ENCODE results near the gene NUDT4. TPM values are rescaled to one million over a fixed set of nuclear protein-coding genes. Genes with fewer than 3 reads are reported as not detected.

NUDT4 gene
- total RNA-seq, 1 experiment from 2014 or later = 51.0 TPM

DNA sequence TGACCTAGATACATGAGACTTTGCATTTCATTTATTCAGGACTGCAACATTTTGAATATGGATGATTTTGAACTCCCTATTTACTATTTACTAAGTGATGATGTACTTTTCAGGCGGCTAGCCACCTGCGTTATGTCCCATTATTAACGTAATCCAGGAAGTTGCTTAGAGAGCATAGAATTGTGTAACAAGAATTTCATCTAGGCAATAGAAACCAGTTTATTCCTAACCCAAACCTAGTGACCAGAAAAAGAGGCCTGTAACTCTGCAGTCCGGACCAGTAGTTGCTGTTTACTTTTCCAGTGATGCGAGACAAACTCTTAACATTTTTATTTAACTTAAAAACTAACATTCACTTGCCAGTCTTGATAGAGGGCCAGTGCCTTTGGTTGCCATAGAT lies 12.3 kb downstream of the NUDT4 start:
- CTCF ChIA-PET = interaction anchor here (0.7 kb wide), 1 partner anchor 684 kb away, joined by 5 read pairs; no protein-coding TSS in a partner anchor

GRCh38 chr12:93390549-93391297 lies 13.0 kb downstream of the NUDT4 start:
- peaks cover 8% of the 10 kb centered on the region; the same call in 1 of the 2 replicates for H3K4me1 ChIP-seq (replicated peaks; ENCODE audit: insufficient read depth)
- H3K79me2 ChIP-seq (ENCODE audit: low read depth) = peaks cover 78% of the 10 kb centered on the region
- peaks cover 45% of the 10 kb centered on the region for H4K20me1 ChIP-seq (ENCODE audit: insufficient read depth)
- no peaks in the 10 kb centered on the region for H3K9me2 ChIP-seq (ENCODE audit: insufficient read depth)
- no peak for DNase-seq
- TF ChIP-seq, protein P1, sequence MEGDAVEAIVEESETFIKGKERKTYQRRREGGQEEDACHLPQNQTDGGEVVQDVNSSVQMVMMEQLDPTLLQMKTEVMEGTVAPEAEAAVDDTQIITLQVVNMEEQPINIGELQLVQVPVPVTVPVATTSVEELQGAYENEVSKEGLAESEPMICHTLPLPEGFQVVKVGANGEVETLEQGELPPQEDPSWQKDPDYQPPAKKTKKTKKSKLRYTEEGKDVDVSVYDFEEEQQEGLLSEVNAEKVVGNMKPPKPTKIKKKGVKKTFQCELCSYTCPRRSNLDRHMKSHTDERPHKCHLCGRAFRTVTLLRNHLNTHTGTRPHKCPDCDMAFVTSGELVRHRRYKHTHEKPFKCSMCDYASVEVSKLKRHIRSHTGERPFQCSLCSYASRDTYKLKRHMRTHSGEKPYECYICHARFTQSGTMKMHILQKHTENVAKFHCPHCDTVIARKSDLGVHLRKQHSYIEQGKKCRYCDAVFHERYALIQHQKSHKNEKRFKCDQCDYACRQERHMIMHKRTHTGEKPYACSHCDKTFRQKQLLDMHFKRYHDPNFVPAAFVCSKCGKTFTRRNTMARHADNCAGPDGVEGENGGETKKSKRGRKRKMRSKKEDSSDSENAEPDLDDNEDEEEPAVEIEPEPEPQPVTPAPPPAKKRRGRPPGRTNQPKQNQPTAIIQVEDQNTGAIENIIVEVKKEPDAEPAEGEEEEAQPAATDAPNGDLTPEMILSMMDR (conservative IDR thresholded peaks at IDR 0.05) = no peak
- TF ChIP-seq EZH2 (IDR thresholded peaks at IDR 0.05; ENCODE audit: low read depth) = no peak
- peaks cover 26% of the 10 kb centered on the region; the same call in 1 of the 2 replicates for H3K36me3 ChIP-seq (ENCODE audit: low read depth)
- intact Hi-C loops (cut with micrococcal nuclease; ENCODE audit: unreplicated experiment) = no loop called here
- H3K27me3 ChIP-seq (ENCODE audit: insufficient read depth, low read depth) = no peaks in the 10 kb centered on the region
- CTCF ChIA-PET = no interaction called here
- H3F3A ChIP-seq (ENCODE audit: insufficient read depth, low read depth) = peaks cover 10% of the 10 kb centered on the region; the same call in 1 of the 2 replicates
- no peaks in the 10 kb centered on the region for H3K9me3 ChIP-seq (ENCODE audit: insufficient read depth, low read depth)
- POLR2A ChIA-PET (ENCODE audit: unreplicated experiment) = no interaction called here
- no TSS peak for BruUV-seq (replicated peaks)
- H3K4me2 ChIP-seq = no peak overlapping the region
- H3K4me3 ChIP-seq = no peak overlapping the region
- no peak overlapping the region for H2AFZ ChIP-seq
- no peak overlapping the region for H3K27ac ChIP-seq

More for the DNA sequence above, 12.3 kb downstream of the NUDT4 start:
- H3K4me2 ChIP-seq = no peak overlapping the region
- peaks cover 46% of the 10 kb centered on the region for H4K20me1 ChIP-seq (ENCODE audit: insufficient read depth)
- no peak overlapping the region for H3K4me3 ChIP-seq
- peaks cover 8% of the 10 kb centered on the region; the same call in 1 of the 2 replicates for H3K4me1 ChIP-seq (replicated peaks; ENCODE audit: insufficient read depth)
- H3F3A ChIP-seq (ENCODE audit: insufficient read depth, low read depth) = peaks cover 9% of the 10 kb centered on the region; the same call in 1 of the 2 replicates
- no peak for DNase-seq
- POLR2A ChIA-PET (ENCODE audit: unreplicated experiment) = no interaction called here
- no peaks in the 10 kb centered on the region for H3K27me3 ChIP-seq (ENCODE audit: insufficient read depth, low read depth)
- H3K79me2 ChIP-seq (ENCODE audit: low read depth) = peaks cover 85% of the 10 kb centered on the region
- intact Hi-C loops (cut with micrococcal nuclease; ENCODE audit: unreplicated experiment) = no loop called here
- TF ChIP-seq, protein P1 (conservative IDR thresholded peaks at IDR 0.05) = no peak
- no peak for TF ChIP-seq EZH2 (IDR thresholded peaks at IDR 0.05; ENCODE audit: low read depth)
- no peak overlapping the region for H3K27ac ChIP-seq
- no peak overlapping the region for H2AFZ ChIP-seq
- H3K36me3 ChIP-seq (ENCODE audit: low read depth) = peaks cover 30% of the 10 kb centered on the region
- BruUV-seq (replicated peaks) = no TSS peak
- no peaks in the 10 kb centered on the region for H3K9me2 ChIP-seq (ENCODE audit: insufficient read depth)
- no peaks in the 10 kb centered on the region for H3K9me3 ChIP-seq (ENCODE audit: insufficient read depth, low read depth)

DNA sequence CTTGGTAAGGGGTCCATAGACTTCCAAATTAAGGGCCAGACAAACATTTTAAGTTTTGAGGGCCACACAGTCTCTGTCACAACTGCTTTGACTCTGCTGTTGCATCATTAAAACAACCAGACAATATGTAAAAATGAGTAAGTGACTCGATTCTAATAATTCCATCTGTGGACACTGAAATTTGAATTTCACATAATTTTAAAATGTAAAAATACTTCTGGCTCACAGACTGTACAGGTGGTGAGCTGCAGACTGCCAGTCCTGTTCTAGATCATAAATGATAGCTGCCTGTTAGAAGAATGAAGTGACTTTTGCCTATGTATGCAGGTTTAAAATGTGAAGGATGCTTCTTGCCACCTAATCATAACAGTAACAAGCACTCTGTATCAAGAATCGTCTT lies 15.7 kb downstream of the NUDT4 start:
- H3K4me3 ChIP-seq = no peak overlapping the region
- DNase-seq = no peak
- no peak for TF ChIP-seq EZH2 (IDR thresholded peaks at IDR 0.05; ENCODE audit: low read depth)
- TF ChIP-seq, protein P1 (conservative IDR thresholded peaks at IDR 0.05) = no peak
- peaks cover 23% of the 10 kb centered on the region; the same call in 1 of the 2 replicates for H3F3A ChIP-seq (ENCODE audit: insufficient read depth, low read depth)
- H3K27me3 ChIP-seq (ENCODE audit: insufficient read depth, low read depth) = no peaks in the 10 kb centered on the region
- no peak overlapping the region for H2AFZ ChIP-seq
- H3K9me2 ChIP-seq (ENCODE audit: insufficient read depth) = no peaks in the 10 kb centered on the region
- no TSS peak for BruUV-seq (replicated peaks)
- peaks cover 8% of the 10 kb centered on the region; the same call in 1 of the 2 replicates for H3K4me1 ChIP-seq (replicated peaks; ENCODE audit: insufficient read depth)
- peaks cover 18% of the 10 kb centered on the region; the same call in 1 of the 2 replicates for H3K36me3 ChIP-seq (ENCODE audit: low read depth)
- H4K20me1 ChIP-seq (ENCODE audit: insufficient read depth) = peaks cover 43% of the 10 kb centered on the region
- ChIA-PET POLR2A (ENCODE audit: unreplicated experiment) (no interaction called here), CTCF (no interaction called here)
- intact Hi-C loops (cut with micrococcal nuclease; ENCODE audit: unreplicated experiment) = no loop called here
- no peaks in the 10 kb centered on the region for H3K9me3 ChIP-seq (ENCODE audit: insufficient read depth, low read depth)
- no peak overlapping the region for H3K27ac ChIP-seq
- no peak overlapping the region for H3K4me2 ChIP-seq
- peaks cover 59% of the 10 kb centered on the region for H3K79me2 ChIP-seq (ENCODE audit: low read depth)

Measured in PC-9 (cell line).